Activated naive CD4-positive, alpha-beta T cell treated with anti-CD3 and anti-CD28 coated beads, Interleukin-2, amount 50 U/mL, for 72 hours (primary cell): ENCODE measurements around the gene VILL. TPM values are rescaled to one million over a fixed set of nuclear protein-coding genes. Genes with fewer than 3 reads are reported as not detected.
A peak's percentile ranks its signal among the peaks of the same experiment; 100 is the strongest.

Experiments used
- ATAC-seq, 2 donors: fragments of 150-1000 bp; cut with Tn5 transposase; 2 replicates each; pipeline ENCODE4 v1.10.0; 2021; ENCODE audit warnings: mild to moderate bottlenecking in 2 of 2, moderate library complexity in 2 of 2
- DNase-seq, 2 donors: peaks; one replicate each; pipeline ENCODE4 v3.0.0; 2021 to 2022; ENCODE audit warnings: low spot score in 2 of 2
- H3K27ac Mint-ChIP-seq, 2 donors: one replicate each; pipeline ENCODE4 v1.8.0; 2022; ENCODE audit warnings: mild to moderate bottlenecking in 2 of 2, mixed read lengths in 2 of 2
- H3K36me3 Mint-ChIP-seq, 2 donors: one replicate each; pipeline ENCODE4 v1.8.0; 2022; ENCODE audit warnings: mixed read lengths in 2 of 2
- H3K9me3 Mint-ChIP-seq, 2 donors: one replicate each; pipeline ENCODE4 v1.8.0; 2022; ENCODE audit warnings: mixed read lengths in 2 of 2
- total RNA-seq, 2 donors: library from RNA; stranded (reverse); gene quantifications; one replicate each; pipeline ENCODE4 v1.2.3, GENCODE V29; 2022

VILL gene
- total RNA-seq = 10 to 100 TPM; 13.2 to 13.8 TPM

- DNase-seq (peak in 1 of 2 donors; percentile 37), ATAC-seq (no peak)
- H3K36me3 Mint-ChIP-seq = peaks cover 0 to 3% of the 10 kb centered on the region in 2 donors
- H3K27ac Mint-ChIP-seq = peak within 1 kb of the TSS in 1 of 2 donors; percentile 55
- no peaks in the 10 kb centered on the region for H3K9me3 Mint-ChIP-seq
Measured at GRCh38 chr3:37990527-37990926, at the start of gene VILL. Gene VILL (plus strand): TSS chr3:37990786. CDS start chr3:37993673, 2,887 bp downstream.

GRCh38 chr3:37941608-37942508 is 48.7 kb upstream of the VILL start:
- H3K36me3 Mint-ChIP-seq = no peaks in the 10 kb centered on the region
- DNase-seq (no peak), ATAC-seq (no peak)
- no peak overlapping the region for H3K27ac Mint-ChIP-seq
- H3K9me3 Mint-ChIP-seq = no peaks in the 10 kb centered on the region

- ATAC-seq (no peak), DNase-seq (no peak)
- H3K36me3 Mint-ChIP-seq = no peaks in the 10 kb centered on the region
- H3K27ac Mint-ChIP-seq = peak overlapping the region in 1 of 2 donors; percentile 15
- H3K9me3 Mint-ChIP-seq = no peaks in the 10 kb centered on the region
Measured at GRCh38 chr3:37942646-37943045, 47.9 kb upstream of the VILL start.

GRCh38 chr3:37943126-37943525 is 47.5 kb upstream of the VILL start:
- Mint-ChIP-seq H3K36me3 (no peaks in the 10 kb centered on the region), H3K9me3 (no peaks in the 10 kb centered on the region), H3K27ac (peak overlapping the region in 1 of 2 donors; percentile 15)
- ATAC-seq (no peak), DNase-seq (no peak)

- no peak for DNase-seq
- Mint-ChIP-seq H3K36me3 (no peaks in the 10 kb centered on the region), H3K27ac (no peak overlapping the region), H3K9me3 (no peaks in the 10 kb centered on the region)
- ATAC-seq = no peak
Measured at GRCh38 chr3:37943631-37944314, 46.8 kb upstream of the VILL start.

- Mint-ChIP-seq H3K36me3 (no peaks in the 10 kb centered on the region), H3K27ac (no peak overlapping the region), H3K9me3 (no peaks in the 10 kb centered on the region)
- DNase-seq (no peak), ATAC-seq (no peak)
Measured at GRCh38 chr3:37944391-37944842, 46.2 kb upstream of the VILL start.

- Mint-ChIP-seq H3K9me3 (no peaks in the 10 kb centered on the region), H3K27ac (no peak overlapping the region), H3K36me3 (no peaks in the 10 kb centered on the region)
- ATAC-seq (no peak), DNase-seq (no peak)
Measured at GRCh38 chr3:37945156-37945806, 45.3 kb upstream of the VILL start.

- ATAC-seq (no peak), DNase-seq (no peak)
- no peaks in the 10 kb centered on the region for H3K36me3 Mint-ChIP-seq
- peak overlapping the region in 1 of 2 donors; percentile 6 for H3K27ac Mint-ChIP-seq
- H3K9me3 Mint-ChIP-seq = no peaks in the 10 kb centered on the region
Measured at GRCh38 chr3:37945807-37946530, 44.6 kb upstream of the VILL start.

- DNase-seq = no peak
- Mint-ChIP-seq H3K27ac (peak overlapping the region in 1 of 2 donors; percentile 6), H3K36me3 (no peaks in the 10 kb centered on the region), H3K9me3 (no peaks in the 10 kb centered on the region)
- ATAC-seq = peak in 1 of 2 donors; percentile 13
Measured at GRCh38 chr3:37946531-37946889, 44.1 kb upstream of the VILL start.

- Mint-ChIP-seq H3K27ac (no peak overlapping the region), H3K36me3 (peaks cover 0 to 6% of the 10 kb centered on the region in 2 donors), H3K9me3 (peaks cover 0 to 4% of the 10 kb centered on the region in 2 donors)
- DNase-seq (no peak), ATAC-seq (no peak)
Measured at GRCh38 chr3:37949866-37950265, 40.7 kb upstream of the VILL start.

GRCh38 chr3:37952564-37952963 is 38.0 kb upstream of the VILL start:
- peak in 1 of 2 donors; percentile 20 for ATAC-seq
- Mint-ChIP-seq H3K9me3 (peaks cover 0 to 4% of the 10 kb centered on the region in 2 donors), H3K27ac (no peak overlapping the region), H3K36me3 (peaks cover 0 to 6% of the 10 kb centered on the region in 2 donors)
- DNase-seq = no peak

GRCh38 chr3:37953226-37953625 is 37.4 kb upstream of the VILL start:
- Mint-ChIP-seq H3K27ac (no peak overlapping the region), H3K9me3 (peaks cover 0 to 4% of the 10 kb centered on the region in 2 donors), H3K36me3 (peaks cover 0 to 6% of the 10 kb centered on the region in 2 donors)
- ATAC-seq (no peak), DNase-seq (no peak)

- no peak overlapping the region for H3K27ac Mint-ChIP-seq
- peaks cover 0 to 6% of the 10 kb centered on the region in 2 donors for H3K36me3 Mint-ChIP-seq
- peaks cover 0 to 4% of the 10 kb centered on the region in 2 donors for H3K9me3 Mint-ChIP-seq
- ATAC-seq (no peak), DNase-seq (no peak)
Measured at GRCh38 chr3:37953707-37954394, 36.7 kb upstream of the VILL start.

GRCh38 chr3:37954881-37955280 is 35.7 kb upstream of the VILL start:
- Mint-ChIP-seq H3K27ac (peak overlapping the region in 1 of 2 donors; percentile 26), H3K9me3 (peaks cover 0 to 4% of the 10 kb centered on the region in 2 donors), H3K36me3 (peaks cover 0 to 6% of the 10 kb centered on the region in 2 donors)
- DNase-seq = no peak
- ATAC-seq = no peak

- H3K36me3 Mint-ChIP-seq = peaks cover 0 to 6% of the 10 kb centered on the region in 2 donors
- ATAC-seq = no peak
- no peak for DNase-seq
- peak overlapping the region; percentile 82 to 91 for H3K27ac Mint-ChIP-seq
- H3K9me3 Mint-ChIP-seq = peaks cover 0 to 4% of the 10 kb centered on the region in 2 donors
Measured at GRCh38 chr3:37955918-37956707, 34.5 kb upstream of the VILL start.
